GM19351 (cell line): ENCODE data around the gene KLHL10.

Source experiments
- ATAC-seq: cut with Tn5 transposase; IDR thresholded peaks from one replicate; pipeline ENCODE4 v1.9.1; 2021; ENCODE audit warnings: mild to moderate bottlenecking, moderate library complexity; ENCODE audit not compliant: unreplicated experiment

The KLHL10 gene

GRCh38 chr17:41892021-41892376, 54.4 kb downstream of the KLHL10 start:
- no peak for ATAC-seq

DNA sequence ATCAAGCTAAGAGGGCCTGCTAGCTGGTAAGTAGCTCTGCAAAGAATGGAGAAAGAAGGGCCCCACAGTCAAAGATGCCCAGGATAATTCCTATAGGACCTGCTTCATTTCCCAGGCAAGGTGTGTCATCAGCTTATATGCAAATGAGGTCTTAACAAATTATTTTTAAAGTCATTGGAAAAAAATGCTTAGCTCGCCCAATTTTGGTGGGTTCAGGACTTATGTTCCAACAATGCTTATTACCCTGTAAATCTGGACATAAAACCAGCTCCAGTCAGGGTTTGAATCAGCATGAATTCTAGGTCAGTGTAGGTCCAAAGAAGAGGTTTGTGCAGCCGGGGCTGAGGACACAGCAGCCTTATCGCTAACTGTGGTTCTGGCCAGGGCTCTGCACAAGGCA, 55.8 kb downstream of the KLHL10 start:
- no peak for ATAC-seq

DNA sequence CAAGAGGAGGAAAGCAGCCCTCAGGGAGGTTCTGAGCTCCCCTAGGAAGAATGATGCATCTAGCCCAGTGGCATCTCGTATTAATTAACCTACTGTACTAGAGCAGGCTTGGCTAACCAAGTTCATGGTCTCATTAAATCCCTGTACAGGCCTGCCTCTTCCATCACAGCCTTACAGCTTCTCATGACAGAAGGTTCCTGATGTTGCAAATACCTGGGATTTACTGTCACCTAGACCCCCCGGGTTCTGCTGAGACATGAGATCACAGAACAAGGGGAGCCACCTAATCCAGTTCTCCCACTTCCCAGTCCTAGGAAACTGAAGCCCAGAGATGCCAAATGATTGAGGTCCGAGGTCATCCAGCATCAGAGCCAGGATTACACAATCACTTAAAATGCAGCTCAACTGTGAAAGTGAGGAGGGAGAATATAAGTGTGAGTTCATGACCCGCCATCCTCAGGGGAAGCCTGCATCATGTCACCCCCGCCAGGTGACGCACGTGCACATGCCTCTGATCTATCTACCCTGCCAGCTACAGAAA, 57.2 kb downstream of the KLHL10 start:
- no peak for ATAC-seq

GRCh38 chr17:41895617-41896016, 58.0 kb downstream of the KLHL10 start:
- no peak for ATAC-seq

DNA sequence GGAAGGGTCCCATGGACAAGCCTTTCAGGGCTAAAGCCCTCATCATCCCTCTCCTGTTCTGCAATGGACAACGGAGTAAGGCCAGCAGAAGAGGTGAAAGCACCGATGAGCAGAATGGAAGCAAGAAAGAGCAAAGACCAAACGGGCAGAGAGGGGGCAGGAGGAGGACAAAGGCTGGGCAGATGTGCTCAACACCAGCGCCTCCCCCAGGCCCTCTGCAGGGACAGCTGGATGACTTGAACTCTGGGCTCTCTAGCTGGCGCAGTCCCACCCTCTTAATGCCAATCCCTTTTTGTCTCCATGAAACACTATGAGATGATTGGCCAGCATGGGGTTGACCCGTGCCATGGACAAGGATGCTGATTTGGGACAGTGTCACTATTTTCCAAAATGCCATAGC, 59.1 kb downstream of the KLHL10 start:
- no peak for ATAC-seq
